ENCODE results near the gene CNTNAP5.

DNA sequence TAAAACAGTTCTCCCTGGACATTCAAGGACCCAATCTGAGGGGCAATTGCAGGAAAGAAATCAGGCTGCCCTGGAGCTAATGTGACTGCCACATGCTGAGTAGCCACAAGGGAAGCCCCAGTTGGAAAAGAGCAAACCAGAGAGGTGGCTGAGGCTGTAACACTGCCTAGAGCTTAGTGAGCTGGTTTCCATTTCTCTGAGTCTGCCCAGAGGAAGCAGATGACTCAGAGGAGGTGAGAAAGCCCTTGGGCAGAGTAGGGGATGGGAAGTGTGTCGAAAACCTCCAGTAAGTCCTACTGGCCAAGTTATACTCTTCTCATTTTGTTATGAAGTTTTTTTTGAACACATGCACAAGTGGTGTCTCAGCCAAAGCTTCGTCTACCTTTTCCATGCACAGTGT is 753.0 kb downstream of the CNTNAP5 start:
- TF ChIP-seq, protein P1, sequence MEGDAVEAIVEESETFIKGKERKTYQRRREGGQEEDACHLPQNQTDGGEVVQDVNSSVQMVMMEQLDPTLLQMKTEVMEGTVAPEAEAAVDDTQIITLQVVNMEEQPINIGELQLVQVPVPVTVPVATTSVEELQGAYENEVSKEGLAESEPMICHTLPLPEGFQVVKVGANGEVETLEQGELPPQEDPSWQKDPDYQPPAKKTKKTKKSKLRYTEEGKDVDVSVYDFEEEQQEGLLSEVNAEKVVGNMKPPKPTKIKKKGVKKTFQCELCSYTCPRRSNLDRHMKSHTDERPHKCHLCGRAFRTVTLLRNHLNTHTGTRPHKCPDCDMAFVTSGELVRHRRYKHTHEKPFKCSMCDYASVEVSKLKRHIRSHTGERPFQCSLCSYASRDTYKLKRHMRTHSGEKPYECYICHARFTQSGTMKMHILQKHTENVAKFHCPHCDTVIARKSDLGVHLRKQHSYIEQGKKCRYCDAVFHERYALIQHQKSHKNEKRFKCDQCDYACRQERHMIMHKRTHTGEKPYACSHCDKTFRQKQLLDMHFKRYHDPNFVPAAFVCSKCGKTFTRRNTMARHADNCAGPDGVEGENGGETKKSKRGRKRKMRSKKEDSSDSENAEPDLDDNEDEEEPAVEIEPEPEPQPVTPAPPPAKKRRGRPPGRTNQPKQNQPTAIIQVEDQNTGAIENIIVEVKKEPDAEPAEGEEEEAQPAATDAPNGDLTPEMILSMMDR (IDR thresholded peaks at IDR 0.05) = no peak
- no peak for TF ChIP-seq EZH2 (IDR thresholded peaks at IDR 0.05; ENCODE audit: borderline replicate concordance, insufficient read depth, low read depth, low read length, poor library complexity, severe bottlenecking)
